Endothelial cell of umbilical vein (primary cell): ENCODE data around the gene OR6Q1. TPM values are rescaled to one million over a fixed set of nuclear protein-coding genes. Genes with fewer than 3 reads are reported as not detected.

Experiments used
- BruUV-seq: library from RNA; stranded (reverse); fragments of 400-500 nt; replicated peaks from 2 replicates; lab custom pipeline; 2021; lab: Mats Ljungman, UMichigan
- CTCF ChIA-PET: fragments of 300-600, 350-600 bp; sonication (Branson Sonifier 250); formaldehyde crosslinking; loops from one replicate; lab custom pipeline; 2021; ENCODE audit warnings: antibody characterized with exemption, inconsistent platforms; lab: Charles Lee
- POLR2A ChIA-PET: fragments of 300-600, 350-600 bp; sonication (Branson Sonifier 250); formaldehyde crosslinking; loops from one replicate; lab custom pipeline; 2021; ENCODE audit warnings: antibody characterized with exemption, inconsistent platforms; lab: Charles Lee
- DNase-seq: peaks from one replicate; pipeline ENCODE4 v3.0.0-alpha.2; 2011; ENCODE audit warnings: low read depth, low spot score
- FAIRE-seq: peaks from 2 replicates; lab custom pipeline; 2011; peaks lifted over from hg19 to GRCh38; lab: Jason Lieb, UNC
- H2AFZ ChIP-seq: 2 replicates; pipeline ENCODE4 v1.6.0; 2012; ENCODE audit warnings: low read depth, low read length, control low read depth, inconsistent platforms
- H3K27ac ChIP-seq: 2 replicates; pipeline ENCODE4 v1.5.1; 2011; ENCODE audit warnings: low read depth, mild to moderate bottlenecking, control low read depth, low read length, moderate library complexity; ENCODE audit not compliant: insufficient read depth
- H3K27me3 ChIP-seq, 2 experiments: 2 replicates each; pipeline versions ENCODE4 v1.6.0 to v1.6.1; 2011; ENCODE audit warnings: low read length in 2 of 2, mixed read lengths in 1 of 2; ENCODE audit not compliant: control insufficient read depth in 2 of 2, insufficient read depth in 2 of 2
- H3K36me3 ChIP-seq, 2 experiments: 2 replicates in 1 of 2; 3 replicates in 1 of 2; pipeline ENCODE4 v1.5.1; 2011; ENCODE audit warnings: low read length in 2 of 2, mild to moderate bottlenecking in 1 of 2, moderate library complexity in 1 of 2; ENCODE audit not compliant: control insufficient read depth in 2 of 2, insufficient read depth in 2 of 2; ENCODE audit errors: extremely low read depth in 1 of 2
- H3K4me1 ChIP-seq: 3 replicates; pipeline ENCODE4 v1.5.1; 2011; ENCODE audit warnings: mild to moderate bottlenecking, low read length; ENCODE audit not compliant: control insufficient read depth, insufficient read depth; ENCODE audit errors: extremely low read depth
- H3K4me2 ChIP-seq: 2 replicates; pipeline ENCODE4 v1.6.1; 2011; ENCODE audit warnings: low read length, control low read depth, mixed read lengths; ENCODE audit not compliant: insufficient read depth
- H3K4me3 ChIP-seq, 3 experiments: fragments of 200-600 bp in 1 of 3; sonication (generic), shearing (Covaris generic) in 1 of 3; replicated peaks in 1 of 3; 2 replicates each; pipeline ENCODE4 v1.5.1; 2011 to 2016; ENCODE audit warnings: control low read depth in 3 of 3, low read length in 3 of 3, mild to moderate bottlenecking in 2 of 3, inconsistent platforms in 1 of 3, low read depth in 1 of 3, moderate library complexity in 1 of 3; ENCODE audit not compliant: insufficient read depth in 1 of 3
- H3K79me2 ChIP-seq: 2 replicates; pipeline ENCODE4 v1.6.0; 2012; ENCODE audit warnings: low read length, inconsistent platforms; ENCODE audit not compliant: control insufficient read depth, insufficient read depth
- H3K9ac ChIP-seq: replicated peaks from 2 replicates; pipeline ENCODE3; 2011; ENCODE audit warnings: low read length, control low read depth; ENCODE audit not compliant: insufficient read depth; ENCODE audit errors: extremely low read depth
- H3K9me1 ChIP-seq: replicated peaks from 3 replicates; pipeline ENCODE4 v1.6.0; 2011; ENCODE audit warnings: mild to moderate bottlenecking, low read length; ENCODE audit not compliant: control insufficient read depth, insufficient read depth; ENCODE audit errors: extremely low read depth
- H3K9me3 ChIP-seq: replicated peaks from 2 replicates; pipeline ENCODE4 v1.5.1; 2012; ENCODE audit warnings: low read length, inconsistent platforms; ENCODE audit not compliant: control insufficient read depth, insufficient read depth
- H4K20me1 ChIP-seq: replicated peaks from 2 replicates; pipeline ENCODE3; 2011; ENCODE audit warnings: mild to moderate bottlenecking, low read length; ENCODE audit not compliant: control insufficient read depth, insufficient read depth; ENCODE audit errors: extremely low read depth
- CTCF ChIP-seq, 2 donors: IDR thresholded peaks; 1 replicate in 1 of 2; 2 replicates in 1 of 2; pipeline ENCODE4 v1.5.1; 2011; ENCODE audit warnings: low read length in 2 of 2, mild to moderate bottlenecking in 2 of 2, moderate library complexity in 2 of 2, control low read depth in 1 of 2, inconsistent platforms in 1 of 2, low read depth in 1 of 2; ENCODE audit not compliant: insufficient read depth in 1 of 2; ENCODE audit errors: extremely low read depth in 1 of 2
- EZH2 ChIP-seq: IDR thresholded peaks from 2 replicates; pipeline ENCODE4 v1.6.1; 2012; ENCODE audit warnings: borderline replicate concordance, low read depth, mild to moderate bottlenecking, moderate library complexity, low read length, inconsistent platforms; ENCODE audit not compliant: severe bottlenecking
- FOS ChIP-seq: IDR thresholded peaks from 2 replicates; pipeline ENCODE4 v1.6.1; 2011; ENCODE audit warnings: mild to moderate bottlenecking, low read length, moderate library complexity, borderline replicate concordance; ENCODE audit not compliant: insufficient read depth
- GATA2 ChIP-seq: IDR thresholded peaks from 2 replicates; pipeline ENCODE4 v1.7.0; 2011; ENCODE audit warnings: low read depth, mild to moderate bottlenecking, moderate library complexity, mixed read lengths, low read length; ENCODE audit not compliant: insufficient read length, insufficient read depth
- JUN ChIP-seq: IDR thresholded peaks from 2 replicates; pipeline ENCODE4 v1.6.1; 2011; ENCODE audit warnings: borderline replicate concordance, low read depth; ENCODE audit not compliant: insufficient read length, insufficient read depth
- MAX ChIP-seq: IDR thresholded peaks from 2 replicates; pipeline ENCODE4 v1.6.1; 2011; ENCODE audit not compliant: insufficient read depth, insufficient read length
- MYC ChIP-seq: IDR thresholded peaks from one replicate; pipeline ENCODE4 v1.6.1; 2011; ENCODE audit warnings: mild to moderate bottlenecking, low read depth, low read length
- POLR2A ChIP-seq: IDR thresholded peaks from 2 replicates; pipeline ENCODE4 v1.6.1; 2012; ENCODE audit warnings: low read depth, mild to moderate bottlenecking, control low read depth, low read length
- POLR2AphosphoS5 ChIP-seq: IDR thresholded peaks from 2 replicates; pipeline ENCODE4 v1.6.1; 2012; ENCODE audit warnings: low read depth, mild to moderate bottlenecking, control low read depth, low read length, moderate library complexity; ENCODE audit not compliant: insufficient read depth
- dilution Hi-C: fragments of 300-500 bp; cut with MboI; formaldehyde crosslinking; loops from one replicate; pipeline ENCODE4 v1.15.0; 2019; ENCODE audit warnings: low sequenced_read_pairs; ENCODE audit not compliant: extremely low pct_ligation_motif_present
- intact Hi-C: fragments of 100-400 bp; cut with micrococcal nuclease; formaldehyde crosslinking; loops from one replicate; pipeline ENCODE4 v1.10.0; 2022
- polyA plus RNA-seq, 4 experiments: library from polyadenylated mRNA; depleted of rRNA in 3 of 4; stranded (reverse) in 3 of 4; unstranded in 1 of 4; fragments of >200 nt; gene quantifications; 2 replicates each; pipeline versions ENCODE4 v1.2.1 to v1.2.3, GENCODE V29; 2011 to 2012; ENCODE audit warnings: missing spikeins in 1 of 4
- total RNA-seq: library from RNA; stranded (reverse); gene quantifications from 2 replicates; pipeline ENCODE4 v1.2.3, GENCODE V29; 2021

Gene OR6Q1
- total and polyA plus RNA-seq, 2 donors (not counting 3 experiments of a cell fraction or from before 2014, with no cell fraction given) = not detected

- dilution Hi-C loops = no loop called here
- no peak overlapping the region for H3K27ac ChIP-seq
Measured at GRCh38 chr11:58039589-58039988, 8.8 kb downstream of the OR6Q1 start.

GRCh38 chr11:58043379-58043778 lies 12.6 kb downstream of the OR6Q1 start:
- H3K9me1 ChIP-seq = no peaks in the 10 kb centered on the region
- no peak overlapping the region for H3K9ac ChIP-seq
- H3K4me2 ChIP-seq = no peak overlapping the region
- H3K4me3 ChIP-seq = no peak overlapping the region
- POLR2A ChIA-PET = no interaction called here
- TF ChIP-seq POLR2AphosphoS5 = no peak
- TF ChIP-seq EZH2 = no peak
- TF ChIP-seq GATA2 = no peak
- no peak for TF ChIP-seq POLR2A
- TF ChIP-seq MYC = no peak
- TF ChIP-seq FOS = no peak
- no peak for TF ChIP-seq MAX
- no peak for TF ChIP-seq JUN
- TF ChIP-seq CTCF (IDR thresholded peaks at IDR 0.05; ENCODE audit: extremely low read depth in 1 of 2, insufficient read depth in 1 of 2, low read depth in 1 of 2, low read length in 2 of 2) = no peak
- no TSS peak for BruUV-seq
- no peak overlapping the region for H3K27ac ChIP-seq
- no peaks in the 10 kb centered on the region for H3K79me2 ChIP-seq
- DNase-seq (no peak), FAIRE-seq (no peak)
- no peaks in the 10 kb centered on the region for H3K36me3 ChIP-seq
- H2AFZ ChIP-seq = no peak overlapping the region
- dilution Hi-C loops (no loop called here), intact Hi-C loops (no loop called here)
- H4K20me1 ChIP-seq = no peaks in the 10 kb centered on the region
- CTCF ChIA-PET = no interaction called here
- no peaks in the 10 kb centered on the region for H3K27me3 ChIP-seq
- H3K9me3 ChIP-seq = no peaks in the 10 kb centered on the region
- H3K4me1 ChIP-seq = no peaks in the 10 kb centered on the region

More at GRCh38 chr11:58039589-58039988, 8.8 kb downstream of the OR6Q1 start:
- H3K79me2 ChIP-seq = no peaks in the 10 kb centered on the region
- POLR2A ChIA-PET = no interaction called here
- H3K27me3 ChIP-seq = no peaks in the 10 kb centered on the region
- CTCF ChIA-PET = no interaction called here
- no peak overlapping the region for H2AFZ ChIP-seq
- no peak overlapping the region for H3K9ac ChIP-seq
- BruUV-seq = no TSS peak
- intact Hi-C loops = no loop called here
- no peak overlapping the region for H3K4me3 ChIP-seq
- DNase-seq = no peak
- no peaks in the 10 kb centered on the region for H3K9me3 ChIP-seq
- FAIRE-seq = no peak
- H3K36me3 ChIP-seq = no peaks in the 10 kb centered on the region
- H3K9me1 ChIP-seq = no peaks in the 10 kb centered on the region
- no peak overlapping the region for H3K4me2 ChIP-seq
- no peak for TF ChIP-seq GATA2
- no peak for TF ChIP-seq POLR2AphosphoS5
- no peaks in the 10 kb centered on the region for H3K4me1 ChIP-seq
- H4K20me1 ChIP-seq = no peaks in the 10 kb centered on the region
